SK-N-SH (cell line): ENCODE data around the gene CCDC89.
A peak's percentile ranks its signal among the peaks of the same experiment; 100 is the strongest.

Source experiments
- GATA2 ChIP-seq: sonication (generic); formaldehyde crosslinking; IDR thresholded peaks from 2 replicates; pipeline ENCODE4 v1.5.0; 2020; ENCODE audit warnings: mild to moderate bottlenecking, missing genetic modification reagents
- PBX3 ChIP-seq: IDR thresholded peaks from 2 replicates; pipeline ENCODE4; 2012
- POLR2AphosphoS5 ChIP-seq: IDR thresholded peaks from 2 replicates; pipeline ENCODE4 v1.6.1; 2012; ENCODE audit warnings: low read depth, low read length
- RAD21 ChIP-seq: IDR thresholded peaks from 2 replicates; pipeline ENCODE4 v1.6.1; 2012; ENCODE audit warnings: mild to moderate bottlenecking, low read length
- RFX5 ChIP-seq: IDR thresholded peaks from 2 replicates; pipeline ENCODE4 v1.6.1; 2012; ENCODE audit warnings: mild to moderate bottlenecking, improper control_type of control experiment, low read length
- RXRA ChIP-seq: IDR thresholded peaks from 2 replicates; pipeline ENCODE4 v1.4.0; 2012; ENCODE audit warnings: low read depth, mild to moderate bottlenecking, borderline replicate concordance
- TAF1 ChIP-seq: IDR thresholded peaks from 2 replicates; pipeline ENCODE4 v1.6.1; 2012; ENCODE audit warnings: low read depth, mild to moderate bottlenecking, low read length, moderate library complexity, borderline replicate concordance
- TEAD4 ChIP-seq: IDR thresholded peaks from 2 replicates; pipeline ENCODE4 v1.4.0; 2012; ENCODE audit warnings: mild to moderate bottlenecking, borderline replicate concordance; ENCODE audit not compliant: insufficient read depth
- TF ChIP-seq, protein P1 (sequence below): IDR thresholded peaks from 2 replicates; pipeline ENCODE4 v1.4.0; 2012; ENCODE audit warnings: low read depth, borderline replicate concordance
- TF ChIP-seq, protein P2 (sequence below): fragments of 200-600 bp; sonication (generic); IDR thresholded peaks from 2 replicates; pipeline ENCODE4 v1.6.1; 2017; ENCODE audit warnings: antibody characterized with exemption, mild to moderate bottlenecking, moderate library complexity

DNA sequence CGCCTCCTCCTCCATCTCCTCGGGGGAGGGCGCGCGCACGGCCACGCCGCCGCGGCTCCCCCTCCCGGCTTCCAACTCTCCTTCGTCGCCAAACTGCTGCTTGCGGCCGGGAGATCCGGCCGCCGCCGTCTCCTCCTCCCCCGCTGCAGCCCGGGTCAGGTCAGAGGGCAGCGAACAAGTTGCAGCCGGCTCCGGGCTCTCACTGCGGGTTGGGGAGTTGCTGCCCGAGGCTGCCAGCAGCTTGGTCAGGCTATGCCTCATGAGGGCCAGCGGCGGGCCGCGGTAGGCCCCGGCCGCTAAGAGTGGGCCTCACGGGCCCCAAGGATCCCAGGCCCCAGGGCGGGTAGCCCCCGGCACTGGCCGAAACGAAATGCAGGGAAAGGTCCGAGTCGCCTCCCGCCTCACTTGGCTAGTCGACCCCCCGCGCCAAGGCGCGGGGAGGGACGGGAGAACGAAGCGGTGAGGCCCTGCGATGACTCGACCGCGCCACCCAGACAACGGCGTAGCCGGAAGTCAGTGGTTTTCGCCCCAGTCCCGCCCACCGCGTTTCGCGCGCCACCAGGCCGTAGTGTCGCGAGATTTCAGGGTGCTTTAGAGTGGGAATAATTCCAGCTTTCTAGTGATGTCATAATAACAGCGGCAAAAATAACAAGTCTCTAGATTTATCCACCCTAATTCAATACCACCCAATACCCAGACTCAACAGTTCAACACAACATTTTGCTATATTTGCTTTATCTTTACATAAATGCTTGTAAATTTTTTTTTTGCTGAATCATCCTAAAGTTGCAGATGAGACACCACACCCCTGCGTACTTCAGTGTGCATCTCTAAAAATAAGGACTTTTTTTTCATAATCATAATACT is 21.1 kb downstream of the CCDC89 start, which contains the start of gene CREBZF:
- TF ChIP-seq TAF1 (peak; percentile 77), POLR2AphosphoS5 (peak; percentile 97), RFX5 (no peak), TEAD4 (no peak), PBX3 (no peak), GATA2 (CRISPR knock-in tag) (no peak), RXRA (no peak), RAD21 (no peak)
- TF ChIP-seq, protein P1, sequence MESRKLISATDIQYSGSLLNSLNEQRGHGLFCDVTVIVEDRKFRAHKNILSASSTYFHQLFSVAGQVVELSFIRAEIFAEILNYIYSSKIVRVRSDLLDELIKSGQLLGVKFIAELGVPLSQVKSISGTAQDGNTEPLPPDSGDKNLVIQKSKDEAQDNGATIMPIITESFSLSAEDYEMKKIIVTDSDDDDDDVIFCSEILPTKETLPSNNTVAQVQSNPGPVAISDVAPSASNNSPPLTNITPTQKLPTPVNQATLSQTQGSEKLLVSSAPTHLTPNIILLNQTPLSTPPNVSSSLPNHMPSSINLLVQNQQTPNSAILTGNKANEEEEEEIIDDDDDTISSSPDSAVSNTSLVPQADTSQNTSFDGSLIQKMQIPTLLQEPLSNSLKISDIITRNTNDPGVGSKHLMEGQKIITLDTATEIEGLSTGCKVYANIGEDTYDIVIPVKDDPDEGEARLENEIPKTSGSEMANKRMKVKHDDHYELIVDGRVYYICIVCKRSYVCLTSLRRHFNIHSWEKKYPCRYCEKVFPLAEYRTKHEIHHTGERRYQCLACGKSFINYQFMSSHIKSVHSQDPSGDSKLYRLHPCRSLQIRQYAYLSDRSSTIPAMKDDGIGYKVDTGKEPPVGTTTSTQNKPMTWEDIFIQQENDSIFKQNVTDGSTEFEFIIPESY = peak; percentile 97
- TF ChIP-seq, protein P2, sequence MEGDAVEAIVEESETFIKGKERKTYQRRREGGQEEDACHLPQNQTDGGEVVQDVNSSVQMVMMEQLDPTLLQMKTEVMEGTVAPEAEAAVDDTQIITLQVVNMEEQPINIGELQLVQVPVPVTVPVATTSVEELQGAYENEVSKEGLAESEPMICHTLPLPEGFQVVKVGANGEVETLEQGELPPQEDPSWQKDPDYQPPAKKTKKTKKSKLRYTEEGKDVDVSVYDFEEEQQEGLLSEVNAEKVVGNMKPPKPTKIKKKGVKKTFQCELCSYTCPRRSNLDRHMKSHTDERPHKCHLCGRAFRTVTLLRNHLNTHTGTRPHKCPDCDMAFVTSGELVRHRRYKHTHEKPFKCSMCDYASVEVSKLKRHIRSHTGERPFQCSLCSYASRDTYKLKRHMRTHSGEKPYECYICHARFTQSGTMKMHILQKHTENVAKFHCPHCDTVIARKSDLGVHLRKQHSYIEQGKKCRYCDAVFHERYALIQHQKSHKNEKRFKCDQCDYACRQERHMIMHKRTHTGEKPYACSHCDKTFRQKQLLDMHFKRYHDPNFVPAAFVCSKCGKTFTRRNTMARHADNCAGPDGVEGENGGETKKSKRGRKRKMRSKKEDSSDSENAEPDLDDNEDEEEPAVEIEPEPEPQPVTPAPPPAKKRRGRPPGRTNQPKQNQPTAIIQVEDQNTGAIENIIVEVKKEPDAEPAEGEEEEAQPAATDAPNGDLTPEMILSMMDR = no peak
